Keratinocyte (primary cell): ENCODE measurements around the gene SMARCD3. TPM values are rescaled to one million over a fixed set of nuclear protein-coding genes. Genes with fewer than 3 reads are reported as not detected.

Experiments
- DNase-seq: peaks from one replicate; pipeline ENCODE4 v3.0.0-alpha.2; 2011; ENCODE audit warnings: low read depth, missing footprints, low spot score
- FAIRE-seq: peaks from 2 replicates; lab custom pipeline; 2011; peaks lifted over from hg19 to GRCh38; lab: Jason Lieb, UNC
- H2AFZ ChIP-seq: 2 replicates; pipeline ENCODE4 v1.6.0; 2012; ENCODE audit warnings: low read length, control low read depth, inconsistent platforms; ENCODE audit not compliant: control insufficient read depth
- H3K27ac ChIP-seq: 2 replicates; pipeline ENCODE4 v1.5.1; 2011; ENCODE audit warnings: low read length; ENCODE audit not compliant: control insufficient read depth, insufficient read depth
- H3K27me3 ChIP-seq: 3 replicates; pipeline ENCODE4 v1.6.0; 2011; ENCODE audit warnings: low read length; ENCODE audit not compliant: control insufficient read depth, insufficient read depth; ENCODE audit errors: extremely low read depth
- H3K36me3 ChIP-seq, 2 experiments: 2 replicates in 1 of 2; 3 replicates in 1 of 2; pipeline ENCODE4 v1.5.1; 2011; ENCODE audit warnings: low read length in 2 of 2, mild to moderate bottlenecking in 1 of 2; ENCODE audit not compliant: control insufficient read depth in 2 of 2, insufficient read depth in 2 of 2; ENCODE audit errors: extremely low read depth in 1 of 2
- H3K4me1 ChIP-seq: 3 replicates; pipeline ENCODE4 v1.5.1; 2011; ENCODE audit warnings: low read length; ENCODE audit not compliant: control insufficient read depth, insufficient read depth; ENCODE audit errors: extremely low read depth
- H3K4me2 ChIP-seq: 3 replicates; pipeline ENCODE4 v1.6.0; 2011; ENCODE audit warnings: low read depth, low read length; ENCODE audit not compliant: control insufficient read depth, insufficient read depth; ENCODE audit errors: extremely low read depth
- H3K4me3 ChIP-seq, 3 experiments: fragments of 200-600 bp in 1 of 3; sonication (generic) in 1 of 3; 2 replicates in 2 of 3; 3 replicates in 1 of 3; pipeline ENCODE4 v1.5.1; 2011 to 2016; ENCODE audit warnings: low read length in 3 of 3, mild to moderate bottlenecking in 3 of 3, control low read depth in 2 of 3, inconsistent platforms in 1 of 3, low read depth in 1 of 3, mixed read lengths in 1 of 3, mixed run types in 1 of 3, moderate library complexity in 1 of 3; ENCODE audit not compliant: control insufficient read depth in 2 of 3, insufficient read depth in 2 of 3; ENCODE audit errors: extremely low read depth in 1 of 3
- H3K79me2 ChIP-seq: 2 replicates; pipeline ENCODE4 v1.6.0; 2012; ENCODE audit warnings: low read length; ENCODE audit not compliant: control insufficient read depth, insufficient read depth
- H3K9ac ChIP-seq: 3 replicates; pipeline ENCODE4 v1.6.0; 2011; ENCODE audit warnings: low read length; ENCODE audit not compliant: control insufficient read depth, insufficient read depth; ENCODE audit errors: extremely low read depth
- H3K9me1 ChIP-seq: 3 replicates; pipeline ENCODE4 v1.6.0; 2011; ENCODE audit warnings: low read length; ENCODE audit not compliant: control insufficient read depth, insufficient read depth; ENCODE audit errors: extremely low read depth
- H3K9me3 ChIP-seq: 2 replicates; pipeline ENCODE4 v1.5.1; 2012; ENCODE audit warnings: low read depth, low read length; ENCODE audit not compliant: control insufficient read depth
- H4K20me1 ChIP-seq: 3 replicates; pipeline ENCODE4 v1.6.0; 2011; ENCODE audit warnings: low read length; ENCODE audit not compliant: control insufficient read depth, insufficient read depth; ENCODE audit errors: extremely low read depth
- EZH2 ChIP-seq: IDR thresholded peaks from one replicate; pipeline ENCODE4 v1.6.1; 2012; ENCODE audit warnings: inconsistent platforms, mild to moderate bottlenecking, low read length, moderate library complexity
- dilution Hi-C: fragments of 300-500 bp; cut with MboI; formaldehyde crosslinking; loops from one replicate; pipeline ENCODE4 v1.7.0; 2020; ENCODE audit warnings: low sequenced_read_pairs; ENCODE audit not compliant: extremely low pct_ligation_motif_present
- polyA plus RNA-seq, 5 experiments: library from polyadenylated mRNA; depleted of rRNA in 3 of 5; stranded (reverse) in 3 of 5; stranded (forward) in 1 of 5; unstranded in 1 of 5; fragments of >200 nt; gene quantifications; 1 replicate in 1 of 5; 2 replicates in 3 of 5; 3 replicates in 1 of 5; pipeline versions ENCODE4 v1.2.1 to v1.2.3, GENCODE V29; 2011 to 2012; ENCODE audit warnings: missing spikeins in 2 of 5, low read depth in 1 of 5, low replicate concordance in 1 of 5
- TF ChIP-seq, protein P1 (sequence below), 3 experiments: IDR thresholded peaks in 1 of 3; conservative IDR thresholded peaks in 1 of 3; optimal IDR thresholded peaks in 1 of 3; 2 replicates in 2 of 3; 3 replicates in 1 of 3; pipeline versions ENCODE3 to v1.5.1; 2011; ENCODE audit warnings: low read length in 3 of 3, mild to moderate bottlenecking in 3 of 3, moderate library complexity in 2 of 3, control low read depth in 1 of 3, inconsistent platforms in 1 of 3; ENCODE audit not compliant: insufficient read depth in 2 of 3; ENCODE audit errors: extremely low read depth in 1 of 3

The SMARCD3 gene
- polyA plus RNA-seq, 1 donor (not counting 4 experiments of a cell fraction or from before 2014, with no cell fraction given): 3.0 TPM

DNA sequence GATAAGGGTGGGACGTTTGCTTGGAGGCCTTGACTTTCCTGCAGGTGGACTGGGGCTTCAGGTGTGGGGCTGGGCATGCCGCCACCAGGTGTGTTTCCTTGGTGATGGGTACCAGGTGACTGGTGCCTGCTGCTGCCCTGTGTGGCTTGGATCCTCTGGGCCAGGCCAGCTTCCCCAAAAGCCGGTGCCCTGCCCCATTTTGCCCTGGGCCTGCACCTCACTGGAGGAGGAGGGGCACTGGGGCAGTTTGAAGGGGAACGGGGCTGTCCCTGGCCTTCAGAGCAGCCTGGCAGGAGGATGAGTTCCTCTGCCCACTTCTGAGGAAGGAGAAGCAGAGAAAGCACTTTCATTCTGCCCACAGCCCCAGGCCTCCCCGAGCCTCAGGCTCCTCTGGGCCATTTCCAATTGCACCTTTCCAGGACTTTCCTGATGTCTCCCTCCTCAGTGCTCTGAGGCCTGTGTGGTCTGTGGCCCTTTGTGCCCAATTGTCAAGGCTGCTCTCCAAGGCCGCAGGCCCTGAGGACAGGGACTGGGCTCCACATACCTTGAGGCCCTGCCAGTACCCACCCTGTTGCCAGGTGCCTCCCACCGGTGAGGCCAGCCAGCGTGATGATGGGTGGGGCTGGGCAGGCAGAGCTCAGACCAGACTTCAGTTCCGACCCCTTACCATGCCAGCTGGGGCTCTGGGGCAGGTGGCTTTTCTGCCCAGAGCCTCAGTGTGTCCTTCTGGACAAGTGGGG is 25.3 kb upstream of the SMARCD3 start:
- H3K27me3 ChIP-seq: peaks cover 56% of the 10 kb centered on the region
- H3K4me1 ChIP-seq: peaks cover 4% of the 10 kb centered on the region
- H4K20me1 ChIP-seq: no peaks in the 10 kb centered on the region
- dilution Hi-C loops: no loop called here
- no peak overlapping the region for H2AFZ ChIP-seq
- TF ChIP-seq EZH2: no peak
- TF ChIP-seq, protein P1, sequence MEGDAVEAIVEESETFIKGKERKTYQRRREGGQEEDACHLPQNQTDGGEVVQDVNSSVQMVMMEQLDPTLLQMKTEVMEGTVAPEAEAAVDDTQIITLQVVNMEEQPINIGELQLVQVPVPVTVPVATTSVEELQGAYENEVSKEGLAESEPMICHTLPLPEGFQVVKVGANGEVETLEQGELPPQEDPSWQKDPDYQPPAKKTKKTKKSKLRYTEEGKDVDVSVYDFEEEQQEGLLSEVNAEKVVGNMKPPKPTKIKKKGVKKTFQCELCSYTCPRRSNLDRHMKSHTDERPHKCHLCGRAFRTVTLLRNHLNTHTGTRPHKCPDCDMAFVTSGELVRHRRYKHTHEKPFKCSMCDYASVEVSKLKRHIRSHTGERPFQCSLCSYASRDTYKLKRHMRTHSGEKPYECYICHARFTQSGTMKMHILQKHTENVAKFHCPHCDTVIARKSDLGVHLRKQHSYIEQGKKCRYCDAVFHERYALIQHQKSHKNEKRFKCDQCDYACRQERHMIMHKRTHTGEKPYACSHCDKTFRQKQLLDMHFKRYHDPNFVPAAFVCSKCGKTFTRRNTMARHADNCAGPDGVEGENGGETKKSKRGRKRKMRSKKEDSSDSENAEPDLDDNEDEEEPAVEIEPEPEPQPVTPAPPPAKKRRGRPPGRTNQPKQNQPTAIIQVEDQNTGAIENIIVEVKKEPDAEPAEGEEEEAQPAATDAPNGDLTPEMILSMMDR (optimal IDR thresholded peaks at IDR 0.05 in 1 of 3, IDR thresholded peaks at IDR 0.05 in 1 of 3, conservative IDR thresholded peaks at IDR 0.05 in 1 of 3; ENCODE audit: extremely low read depth in 1 of 3, insufficient read depth in 2 of 3, low read length in 3 of 3): no peak
- H3K36me3 ChIP-seq: no peaks in the 10 kb centered on the region
- H3K9ac ChIP-seq: no peak overlapping the region
- no peaks in the 10 kb centered on the region for H3K79me2 ChIP-seq
- H3K9me3 ChIP-seq: no peaks in the 10 kb centered on the region
- FAIRE-seq (no peak), DNase-seq (no peak)
- no peak overlapping the region for H3K27ac ChIP-seq
- no peak overlapping the region for H3K4me3 ChIP-seq
- no peaks in the 10 kb centered on the region for H3K9me1 ChIP-seq
- H3K4me2 ChIP-seq: no peak overlapping the region

DNA sequence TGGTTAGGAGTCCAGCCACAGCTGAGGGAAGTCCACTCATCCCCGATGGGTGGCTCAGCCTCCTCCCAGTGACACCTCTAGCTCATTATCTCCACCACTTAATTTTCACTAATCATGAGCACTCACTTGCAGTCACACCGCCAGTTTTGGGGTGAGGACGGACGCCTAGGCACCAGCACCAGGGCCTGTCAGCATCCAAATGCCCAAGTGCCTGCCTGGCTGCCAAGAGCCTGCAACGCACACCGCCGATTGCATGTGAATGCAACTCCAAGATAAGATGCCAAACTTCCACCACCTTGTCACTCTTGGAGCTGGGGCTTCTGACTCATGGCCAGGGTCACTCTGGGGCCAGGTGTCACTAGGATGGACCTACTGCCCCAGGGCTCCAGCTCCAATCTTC is 24.4 kb upstream of the SMARCD3 start:
- no peak overlapping the region for H3K27ac ChIP-seq
- H3K4me3 ChIP-seq: no peak overlapping the region
- H2AFZ ChIP-seq: no peak overlapping the region
- H3K9me3 ChIP-seq: no peaks in the 10 kb centered on the region
- no peak for DNase-seq
- H3K9me1 ChIP-seq: no peaks in the 10 kb centered on the region
- no peak overlapping the region for H3K9ac ChIP-seq
- peaks cover 56% of the 10 kb centered on the region for H3K27me3 ChIP-seq
- H3K36me3 ChIP-seq: no peaks in the 10 kb centered on the region
- peaks cover 4% of the 10 kb centered on the region for H3K4me1 ChIP-seq
- dilution Hi-C loops: no loop called here
- H3K79me2 ChIP-seq: no peaks in the 10 kb centered on the region
- no peak for FAIRE-seq
- TF ChIP-seq EZH2: no peak
- TF ChIP-seq, protein P1 (optimal IDR thresholded peaks at IDR 0.05 in 1 of 3, IDR thresholded peaks at IDR 0.05 in 1 of 3, conservative IDR thresholded peaks at IDR 0.05 in 1 of 3; ENCODE audit: extremely low read depth in 1 of 3, insufficient read depth in 2 of 3, low read length in 3 of 3): no peak
- H4K20me1 ChIP-seq: no peaks in the 10 kb centered on the region
- H3K4me2 ChIP-seq: no peak overlapping the region
